Natural killer cell (primary cell): ENCODE measurements around the gene R3HDM2. TPM values are rescaled to one million over a fixed set of nuclear protein-coding genes. Genes with fewer than 3 reads are reported as not detected.

Source experiments
- ATAC-seq, 3 donors: fragments of 150-1000 bp in 2 of 3; fragments of 200-7000 bp in 1 of 3; cut with Tn5 transposase; 1 replicate in 1 of 3; 2 replicates in 2 of 3; pipeline ENCODE4 v1.10.0; 2021; ENCODE audit warnings: mild to moderate bottlenecking in 2 of 3, moderate library complexity in 2 of 3
- DNase-seq, 2 donors: peaks; one replicate each; pipeline versions ENCODE4 v3.0.0 to v3.0.0-alpha.2; 2013 to 2021; ENCODE audit warnings: mixed read lengths in 1 of 2
- H3K27ac ChIP-seq: one replicate; pipeline ENCODE4 v1.5.1; 2013; ENCODE audit warnings: mild to moderate bottlenecking, low read length
- H3K27me3 ChIP-seq: one replicate; pipeline ENCODE4 v1.6.1; 2013; ENCODE audit warnings: low read length; ENCODE audit not compliant: control insufficient read depth, insufficient read depth
- H3K36me3 ChIP-seq: one replicate; pipeline ENCODE4 v1.6.1; 2013; ENCODE audit warnings: low read length; ENCODE audit not compliant: control insufficient read depth, insufficient read depth
- H3K4me1 ChIP-seq: one replicate; pipeline ENCODE4 v1.6.1; 2013; ENCODE audit warnings: low read length; ENCODE audit not compliant: control insufficient read depth, insufficient read depth
- H3K4me3 ChIP-seq: one replicate; pipeline ENCODE4 v1.5.1; 2013; ENCODE audit warnings: low read length
- H3K9me3 ChIP-seq: one replicate; pipeline ENCODE4 v1.6.1; 2013; ENCODE audit warnings: low read length; ENCODE audit not compliant: control insufficient read depth, insufficient read depth
- H3K27ac Mint-ChIP-seq, 2 donors: one replicate each; pipeline ENCODE4 v1.8.0; 2022; ENCODE audit warnings: mild to moderate bottlenecking in 2 of 2, mixed read lengths in 2 of 2, moderate library complexity in 1 of 2
- H3K27me3 Mint-ChIP-seq, 2 donors: one replicate each; pipeline ENCODE4 v1.8.0; 2022; ENCODE audit warnings: low read depth in 2 of 2, mixed read lengths in 2 of 2
- H3K36me3 Mint-ChIP-seq: one replicate; pipeline ENCODE4 v1.8.0; 2022; ENCODE audit warnings: mixed read lengths
- H3K4me1 Mint-ChIP-seq, 2 donors: one replicate each; pipeline ENCODE4 v1.8.0; 2022; ENCODE audit warnings: mixed read lengths in 2 of 2
- H3K4me3 Mint-ChIP-seq: one replicate; pipeline ENCODE4 v1.8.0; 2022; ENCODE audit warnings: mild to moderate bottlenecking, moderate library complexity, mixed read lengths
- H3K9me3 Mint-ChIP-seq, 2 donors: one replicate each; pipeline ENCODE4 v1.8.0; 2022; ENCODE audit warnings: mixed read lengths in 2 of 2
- WGBS: methylation state at CpG from one replicate; pipeline ENCODE4 v1.1.7; 2013; ENCODE audit warnings: missing lambda C conversion rate; ENCODE audit not compliant: insufficient coverage; 5-methylcytosine and 5-hydroxymethylcytosine counted together
- intact Hi-C: fragments of 100-400 bp; cut with micrococcal nuclease; formaldehyde crosslinking; loops from one replicate; pipeline ENCODE4 v1.14.2; 2022
- total RNA-seq, 4 donors: library from RNA; stranded (reverse); fragments of 120-200 nt in 1 of 4; gene quantifications; one replicate each; pipeline versions ENCODE4 v1.2.3 to v1.2.4, GENCODE V29; 2013 to 2022
- TF ChIP-seq, protein P1 (sequence below): fragments of 200-600 bp; IDR thresholded peaks from one replicate; pipeline ENCODE4 v1.8.0; 2022; ENCODE audit warnings: antibody characterized with exemption

The R3HDM2 gene
- total RNA-seq, 3 donors from 2014 or later (not counting 1 experiment from before 2014, with no cell fraction given) = 110 to 124 (median 123) TPM

DNA sequence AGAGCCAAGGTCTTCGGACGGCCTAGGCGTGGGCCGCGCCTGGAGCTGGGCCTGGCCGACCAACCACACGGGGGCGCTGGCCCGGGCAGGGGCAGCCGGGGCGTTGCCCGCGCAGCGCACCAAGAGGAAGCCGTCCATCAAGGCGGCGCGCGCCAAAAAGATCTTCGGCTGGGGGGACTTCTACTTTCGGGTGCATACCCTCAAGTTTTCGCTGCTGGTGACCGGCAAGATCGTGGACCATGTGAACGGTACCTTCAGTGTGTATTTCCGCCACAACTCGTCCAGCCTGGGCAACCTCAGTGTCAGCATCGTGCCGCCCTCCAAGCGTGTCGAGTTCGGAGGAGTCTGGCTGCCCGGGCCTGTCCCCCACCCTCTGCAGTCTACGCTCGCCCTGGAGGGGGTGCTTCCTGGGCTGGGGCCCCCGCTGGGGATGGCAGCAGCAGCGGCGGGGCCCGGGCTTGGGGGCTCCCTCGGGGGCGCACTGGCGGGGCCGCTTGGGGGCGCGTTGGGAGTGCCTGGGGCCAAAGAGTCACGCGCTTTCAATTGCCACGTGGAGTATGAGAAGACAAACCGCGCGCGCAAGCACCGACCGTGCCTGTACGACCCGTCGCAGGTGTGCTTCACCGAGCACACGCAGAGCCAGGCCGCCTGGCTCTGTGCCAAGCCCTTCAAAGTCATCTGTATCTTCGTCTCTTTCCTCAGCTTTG lies 205.7 kb downstream of the R3HDM2 start:
- H3K27ac Mint-ChIP-seq = peak overlapping the region in 1 of 2 donors; percentile 82
- H3K4me1 ChIP-seq = peaks cover 92% of the 10 kb centered on the region
- peaks cover 57% of the 10 kb centered on the region for H3K27me3 ChIP-seq
- H3K9me3 Mint-ChIP-seq = no peaks in the 10 kb centered on the region
- no peak overlapping the region for H3K4me3 ChIP-seq
- no peak overlapping the region for H3K27ac ChIP-seq
- H3K4me3 Mint-ChIP-seq = peak overlapping the region; percentile 47
- H3K27me3 Mint-ChIP-seq = peaks cover 46 to 58% of the 10 kb centered on the region in 2 donors
- no peaks in the 10 kb centered on the region for H3K36me3 Mint-ChIP-seq
- peaks cover 54 to 82% of the 10 kb centered on the region in 2 donors for H3K4me1 Mint-ChIP-seq
- no peaks in the 10 kb centered on the region for H3K36me3 ChIP-seq
- WGBS = 4% methylated on average over 61 of the region's 61 CpGs
- TF ChIP-seq, protein P1, sequence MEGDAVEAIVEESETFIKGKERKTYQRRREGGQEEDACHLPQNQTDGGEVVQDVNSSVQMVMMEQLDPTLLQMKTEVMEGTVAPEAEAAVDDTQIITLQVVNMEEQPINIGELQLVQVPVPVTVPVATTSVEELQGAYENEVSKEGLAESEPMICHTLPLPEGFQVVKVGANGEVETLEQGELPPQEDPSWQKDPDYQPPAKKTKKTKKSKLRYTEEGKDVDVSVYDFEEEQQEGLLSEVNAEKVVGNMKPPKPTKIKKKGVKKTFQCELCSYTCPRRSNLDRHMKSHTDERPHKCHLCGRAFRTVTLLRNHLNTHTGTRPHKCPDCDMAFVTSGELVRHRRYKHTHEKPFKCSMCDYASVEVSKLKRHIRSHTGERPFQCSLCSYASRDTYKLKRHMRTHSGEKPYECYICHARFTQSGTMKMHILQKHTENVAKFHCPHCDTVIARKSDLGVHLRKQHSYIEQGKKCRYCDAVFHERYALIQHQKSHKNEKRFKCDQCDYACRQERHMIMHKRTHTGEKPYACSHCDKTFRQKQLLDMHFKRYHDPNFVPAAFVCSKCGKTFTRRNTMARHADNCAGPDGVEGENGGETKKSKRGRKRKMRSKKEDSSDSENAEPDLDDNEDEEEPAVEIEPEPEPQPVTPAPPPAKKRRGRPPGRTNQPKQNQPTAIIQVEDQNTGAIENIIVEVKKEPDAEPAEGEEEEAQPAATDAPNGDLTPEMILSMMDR = peak; percentile 60
- DNase-seq (peak; percentile 63 to 90), ATAC-seq (no peak)
- no peaks in the 10 kb centered on the region for H3K9me3 ChIP-seq
- intact Hi-C loops = loop anchor here (1.0 kb wide), 1 partner anchor 9 kb away; the partner anchor contains the start of gene NXPH4

DNA sequence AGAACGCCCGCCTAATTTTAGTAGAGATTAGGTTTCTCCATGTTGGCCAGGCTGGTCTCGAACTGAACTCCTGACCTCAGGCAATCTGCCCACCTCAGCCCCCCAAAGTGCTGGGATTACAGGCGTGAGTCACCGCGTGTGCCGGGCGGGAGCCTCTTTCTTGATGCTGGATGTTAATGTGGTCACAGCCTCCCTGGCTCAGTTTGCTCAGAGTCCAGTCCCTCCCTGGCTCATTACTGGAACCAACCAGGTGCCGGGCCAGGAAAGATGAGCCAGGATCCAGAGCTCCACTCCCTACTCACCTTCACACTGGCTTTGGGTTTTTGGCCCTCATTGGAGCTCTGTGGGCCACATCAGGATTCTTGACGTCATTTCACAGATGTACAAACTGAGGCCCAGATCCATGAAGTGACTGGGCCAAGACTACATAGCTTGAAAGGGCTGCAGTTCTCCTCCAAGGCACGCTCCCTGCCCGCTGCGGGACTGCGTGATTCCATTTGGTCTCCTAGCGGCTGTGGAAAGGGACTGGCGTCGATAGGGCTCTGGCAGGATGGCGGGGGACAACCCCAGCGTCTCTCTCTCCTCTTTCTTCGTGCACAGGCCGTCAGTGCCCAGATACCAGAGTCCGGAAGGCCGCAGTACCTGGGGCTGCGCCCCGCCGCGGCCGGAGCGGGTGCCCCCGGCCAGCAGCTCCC lies 206.4 kb downstream of the R3HDM2 start:
- no peak overlapping the region for H3K4me3 ChIP-seq
- DNase-seq (no peak), ATAC-seq (no peak)
- no peaks in the 10 kb centered on the region for H3K9me3 Mint-ChIP-seq
- H3K4me1 ChIP-seq = peaks cover 87% of the 10 kb centered on the region
- no peak overlapping the region for H3K27ac ChIP-seq
- TF ChIP-seq, protein P1 = no peak
- H3K4me1 Mint-ChIP-seq = peaks cover 47 to 80% of the 10 kb centered on the region in 2 donors
- no peaks in the 10 kb centered on the region for H3K36me3 Mint-ChIP-seq
- peak overlapping the region; percentile 74 for H3K4me3 Mint-ChIP-seq
- peaks cover 63% of the 10 kb centered on the region for H3K27me3 ChIP-seq
- WGBS = 27% methylated on average over 30 of the region's 30 CpGs
- no peaks in the 10 kb centered on the region for H3K36me3 ChIP-seq
- intact Hi-C loops = no loop called here
- H3K27me3 Mint-ChIP-seq = peaks cover 53 to 64% of the 10 kb centered on the region in 2 donors
- no peaks in the 10 kb centered on the region for H3K9me3 ChIP-seq
- peak overlapping the region; percentile 66 to 82 for H3K27ac Mint-ChIP-seq

DNA sequence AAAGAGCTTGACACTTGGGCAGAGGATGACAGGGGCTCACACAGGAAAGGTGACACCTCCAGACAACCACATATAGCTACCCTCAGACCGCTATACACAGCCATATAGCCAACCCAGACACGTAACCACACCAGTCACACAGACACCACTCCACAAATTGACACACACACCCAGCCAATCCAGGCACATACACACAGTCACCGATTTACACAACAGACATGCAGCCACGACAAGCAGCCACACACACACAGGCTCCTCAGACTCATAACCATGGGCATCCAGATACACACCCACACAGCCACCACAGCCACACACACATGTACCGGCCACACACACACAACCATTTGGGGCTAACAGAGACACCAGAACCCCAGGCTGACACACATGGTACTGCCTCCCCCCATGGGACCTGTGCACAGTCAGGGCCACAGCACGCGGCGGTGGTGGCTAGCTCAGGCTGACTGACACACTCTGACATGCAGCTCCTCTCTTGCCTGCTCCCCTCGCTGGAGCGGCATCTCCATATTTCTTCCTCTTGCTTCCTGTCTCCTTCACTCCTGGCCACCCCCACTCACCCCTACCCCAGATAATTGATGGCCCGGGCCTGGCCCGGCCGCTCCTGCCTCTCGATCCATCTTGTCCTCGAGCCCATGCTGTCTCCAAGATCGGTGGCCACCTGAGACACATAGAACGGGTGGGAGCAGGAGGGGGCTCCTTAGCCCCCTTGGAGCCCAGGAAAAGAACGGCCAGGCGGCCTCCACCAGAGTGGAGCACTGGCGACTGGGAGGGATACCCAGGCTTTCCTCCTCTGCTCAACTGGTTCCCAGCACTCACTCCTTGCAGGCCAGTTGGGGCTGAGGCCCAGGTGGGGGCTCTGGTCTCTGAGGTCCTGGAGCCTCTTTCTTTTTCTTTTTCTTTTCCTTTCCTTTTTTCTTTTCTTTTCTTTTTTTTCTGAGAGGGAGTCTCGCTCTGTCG lies 207.4 kb downstream of the R3HDM2 start:
- peak; percentile 76 for DNase-seq
- Mint-ChIP-seq H3K4me3 (peak overlapping the region; percentile 74), H3K27ac (peak overlapping the region; percentile 66 to 82), H3K27me3 (peaks cover 63 to 73% of the 10 kb centered on the region in 2 donors), H3K36me3 (no peaks in the 10 kb centered on the region), H3K9me3 (no peaks in the 10 kb centered on the region), H3K4me1 (peaks cover 43 to 78% of the 10 kb centered on the region in 2 donors)
- intact Hi-C loops = loop anchor here (2.0 kb wide), 1 partner anchor 15 kb away; no protein-coding TSS in a partner anchor
- Histone ChIP-seq H3K36me3 (no peaks in the 10 kb centered on the region), H3K27me3 (peaks cover 73% of the 10 kb centered on the region), H3K4me3 (no peak overlapping the region), H3K4me1 (peaks cover 77% of the 10 kb centered on the region), H3K27ac (no peak overlapping the region), H3K9me3 (no peaks in the 10 kb centered on the region)
- 26% methylated on average over 22 of the region's 22 CpGs for WGBS
- TF ChIP-seq, protein P1 = no peak
- ATAC-seq = peak; percentile 78 to 91 (median 90)
